Chondrocyte (in vitro differentiated cells): ENCODE results near the gene HSPA9. TPM values are rescaled to one million over a fixed set of nuclear protein-coding genes. Genes with fewer than 3 reads are reported as not detected.
"Not testable (repeated sequence)": the region's sequence is repeated elsewhere in the genome, so short reads cannot be mapped to it uniquely, and the experiment has no call there.

ENCODE experiments used
- DNase-seq: peaks from one replicate; pipeline ENCODE4 v3.0.0; 2021; ENCODE audit warnings: mixed read lengths, low spot score
- H3K27ac Mint-ChIP-seq: one replicate; pipeline ENCODE4 v1.8.0; 2021; ENCODE audit warnings: mild to moderate bottlenecking, moderate library complexity, mixed read lengths; ENCODE audit not compliant: unreplicated experiment
- H3K27me3 Mint-ChIP-seq: 2 replicates; pipeline ENCODE4 v1.8.0; 2021; ENCODE audit warnings: low read depth, mixed read lengths
- H3K36me3 Mint-ChIP-seq: 2 replicates; pipeline ENCODE4 v1.8.0; 2021; ENCODE audit warnings: low read depth, mixed read lengths
- H3K4me1 Mint-ChIP-seq: 2 replicates; pipeline ENCODE4 v1.8.0; 2021; ENCODE audit warnings: low read depth, mild to moderate bottlenecking, mixed read lengths
- H3K4me3 Mint-ChIP-seq: one replicate; pipeline ENCODE4 v1.8.0; 2021; ENCODE audit warnings: mild to moderate bottlenecking, moderate library complexity, mixed read lengths; ENCODE audit not compliant: unreplicated experiment
- H3K9me3 Mint-ChIP-seq: 2 replicates; pipeline ENCODE4 v1.8.0; 2021; ENCODE audit warnings: low read depth, mixed read lengths
- CTCF ChIP-seq: fragments of 200-600 bp; sonication (generic); IDR thresholded peaks from 2 replicates; pipeline ENCODE4 v1.5.0; 2021; ENCODE audit warnings: antibody characterized with exemption, mild to moderate bottlenecking, moderate library complexity
- total RNA-seq: library from RNA; stranded (reverse); gene quantifications from 3 replicates; pipeline ENCODE4 v1.2.1, GENCODE V29; 2021

The HSPA9 gene
- total RNA-seq, 1 donor from 2014 or later, result 241 TPM

GRCh38 chr5:138515556-138516245, 59.5 kb downstream of the HSPA9 start:
- Mint-ChIP-seq H3K36me3 (peaks cover 29% of the 10 kb centered on the region), H3K4me1 (peaks cover 7% of the 10 kb centered on the region), H3K27me3 (no peaks in the 10 kb centered on the region)

GRCh38 chr5:138514021-138514420, 61.2 kb downstream of the HSPA9 start:
- Mint-ChIP-seq H3K4me1 (peaks cover 6% of the 10 kb centered on the region), H3K36me3 (peaks cover 37% of the 10 kb centered on the region), H3K27ac (no peak overlapping the region), H3K9me3 (no peaks in the 10 kb centered on the region), H3K27me3 (no peaks in the 10 kb centered on the region), H3K4me3 (no peak overlapping the region)
- no peak for DNase-seq
- no peak for TF ChIP-seq CTCF

More at GRCh38 chr5:138515556-138516245, 59.5 kb downstream of the HSPA9 start:
- TF ChIP-seq CTCF, result no peak
- Mint-ChIP-seq H3K27ac (no peak overlapping the region), H3K9me3 (no peaks in the 10 kb centered on the region), H3K4me3 (no peak overlapping the region)
- no peak for DNase-seq

DNA sequence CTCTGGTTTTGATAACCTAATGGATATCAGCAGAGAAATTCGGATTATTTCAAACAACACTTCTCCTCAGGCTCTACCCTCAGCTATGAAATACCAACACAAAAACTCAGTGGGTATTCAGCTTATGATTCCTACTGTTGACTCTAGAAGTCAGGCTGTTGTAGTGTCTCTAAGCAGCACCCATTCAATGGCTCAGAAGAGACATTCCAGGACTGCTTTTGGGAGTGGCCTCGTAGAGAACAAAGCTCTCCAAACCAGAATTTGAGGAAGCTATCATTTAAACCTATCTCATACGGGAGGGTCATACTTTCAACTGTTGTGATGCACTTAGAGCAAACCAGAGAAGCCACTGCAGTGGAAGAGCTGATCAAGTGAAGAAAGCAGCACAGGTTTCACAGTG, 66.2 kb downstream of the HSPA9 start:
- Mint-ChIP-seq H3K4me3 (no peak overlapping the region), H3K4me1 (peaks cover 18% of the 10 kb centered on the region), H3K27ac (peak overlapping the region; percentile 27), H3K9me3 (no peaks in the 10 kb centered on the region), H3K27me3 (no peaks in the 10 kb centered on the region), H3K36me3 (peaks cover 29% of the 10 kb centered on the region)
- no peak for DNase-seq
- TF ChIP-seq CTCF, result no peak

DNA sequence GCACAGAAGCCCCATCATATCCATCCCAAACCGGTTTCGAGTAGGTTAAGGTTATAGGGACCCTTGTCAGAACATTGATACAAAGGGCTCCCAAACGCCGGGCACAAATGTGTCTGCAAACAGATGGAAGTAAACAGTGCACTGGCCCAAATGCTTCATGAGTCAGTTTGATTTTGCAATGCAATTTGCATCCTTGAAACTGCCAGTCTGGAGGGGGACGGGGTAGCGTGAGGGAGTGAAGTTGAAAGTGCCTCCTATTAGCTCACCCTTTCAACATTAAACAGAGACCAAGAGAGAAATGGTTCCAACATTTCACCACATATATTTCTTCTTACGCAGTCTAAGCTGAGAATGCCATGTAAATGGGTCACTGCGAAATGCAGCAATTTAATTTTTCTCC, 67.7 kb downstream of the HSPA9 start:
- not testable (repeated sequence) for H3K9me3 Mint-ChIP-seq, H3K27ac Mint-ChIP-seq, H3K27me3 Mint-ChIP-seq, DNase-seq, H3K4me3 Mint-ChIP-seq
- H3K4me1 Mint-ChIP-seq, result peaks cover 22% of the 10 kb centered on the region
- peaks cover 23% of the 10 kb centered on the region for H3K36me3 Mint-ChIP-seq

GRCh38 chr5:138506370-138507306, 68.6 kb downstream of the HSPA9 start:
- peaks cover 22% of the 10 kb centered on the region for H3K4me1 Mint-ChIP-seq
- TF ChIP-seq CTCF, result no peak
- H3K9me3 Mint-ChIP-seq, result no peaks in the 10 kb centered on the region
- peaks cover 21% of the 10 kb centered on the region for H3K36me3 Mint-ChIP-seq
- H3K27me3 Mint-ChIP-seq, result no peaks in the 10 kb centered on the region
- no peak overlapping the region for H3K27ac Mint-ChIP-seq
- H3K4me3 Mint-ChIP-seq, result no peak overlapping the region
- DNase-seq, result no peak
